HG03439 (cell line): Measurements from ENCODE around the gene TMEM95.
"Not testable (repeated sequence)": the region's sequence is repeated elsewhere in the genome, so short reads cannot be mapped to it uniquely, and the experiment has no call there.

Experiments used
- ATAC-seq: cut with Tn5 transposase; IDR thresholded peaks from one replicate; pipeline ENCODE4 v1.9.1; 2021; ENCODE audit warnings: mild to moderate bottlenecking, moderate library complexity; ENCODE audit not compliant: unreplicated experiment

Gene TMEM95

DNA sequence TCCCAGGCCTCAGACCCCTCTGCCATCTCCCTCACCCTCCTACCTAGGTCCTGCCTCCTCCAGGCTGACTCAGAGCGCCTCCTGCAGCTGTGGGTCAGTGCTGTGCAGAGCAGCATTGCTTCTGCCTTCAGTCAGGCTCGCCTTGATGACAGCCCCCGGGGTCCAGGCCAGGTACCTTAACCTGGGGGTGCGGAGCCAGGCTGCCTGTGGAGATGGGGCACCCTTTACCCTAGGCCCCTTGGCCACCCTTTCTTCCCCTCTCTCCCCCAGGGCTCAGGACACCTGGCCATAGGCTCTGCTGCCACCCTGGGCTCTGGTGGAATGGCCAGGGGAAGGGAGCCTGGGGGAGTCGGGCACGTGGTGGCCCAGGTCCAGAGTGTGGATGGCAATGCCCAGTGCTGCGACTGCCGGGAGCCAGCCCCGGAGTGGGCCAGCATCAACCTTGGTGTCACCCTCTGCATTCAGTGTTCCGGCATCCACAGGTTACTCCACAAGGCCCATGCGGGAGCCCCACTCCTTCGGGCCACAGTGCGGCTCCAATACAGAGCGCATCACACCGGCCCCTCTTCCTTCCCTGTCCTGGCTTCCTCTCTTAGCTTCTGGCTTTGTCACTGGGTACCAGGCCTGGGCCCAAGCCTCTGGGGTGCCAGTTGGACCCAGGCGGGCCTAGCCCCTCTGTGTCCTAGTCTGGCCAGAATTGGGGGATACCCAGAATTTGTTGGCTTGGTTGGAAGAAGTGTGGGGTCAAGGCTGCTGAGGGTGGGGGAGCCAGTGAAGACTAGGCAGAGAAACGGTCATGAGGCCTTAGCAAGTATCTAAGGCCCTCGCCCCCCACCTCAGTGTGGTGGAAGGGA lies 8.0 kb upstream of the TMEM95 start:
- no peak for ATAC-seq

DNA sequence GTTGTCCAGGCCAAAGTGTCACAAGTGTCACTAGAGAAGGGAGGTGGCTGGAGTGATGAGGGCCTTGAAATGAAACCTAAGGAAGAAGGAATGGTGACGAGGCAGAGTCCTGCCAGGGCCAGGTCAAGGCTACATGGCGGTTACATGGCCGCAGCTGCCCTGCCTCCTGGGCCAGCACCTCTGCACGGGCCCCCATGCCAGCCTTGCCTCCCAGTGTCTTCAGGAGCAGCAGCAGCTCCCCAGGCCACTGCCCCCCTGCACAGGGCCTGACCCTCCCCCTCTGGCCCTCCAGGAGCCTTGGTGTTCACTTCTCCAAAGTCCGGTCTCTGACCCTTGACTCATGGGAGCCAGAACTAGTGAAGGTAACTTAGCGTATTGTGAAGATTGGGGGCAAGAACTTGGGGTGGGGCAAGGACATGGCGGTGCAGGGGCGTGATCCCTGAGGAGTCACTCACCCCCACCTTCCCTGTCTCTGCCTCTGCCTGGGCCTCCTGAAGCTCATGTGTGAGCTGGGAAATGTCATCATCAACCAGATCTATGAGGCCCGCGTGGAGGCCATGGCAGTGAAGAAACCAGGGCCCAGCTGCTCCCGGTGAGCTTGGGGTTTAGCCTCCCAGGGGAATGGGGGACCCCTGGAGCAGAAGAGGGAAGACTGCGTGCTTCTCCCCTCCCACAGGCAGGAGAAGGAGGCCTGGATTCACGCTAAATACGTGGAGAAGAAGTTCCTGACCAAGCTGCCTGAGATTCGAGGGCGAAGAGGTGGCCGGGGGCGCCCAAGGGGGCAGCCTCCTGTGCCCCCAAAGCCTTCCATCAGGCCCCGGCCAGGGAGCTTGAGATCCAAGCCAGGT lies 7.1 kb upstream of the TMEM95 start:
- ATAC-seq = no peak

- no peak for ATAC-seq
Measured at GRCh38 chr17:7348478-7349242, 6.3 kb upstream of the TMEM95 start.

- peak; percentile 42 for ATAC-seq
Measured at GRCh38 chr17:7351665-7352502, 3.1 kb upstream of the TMEM95 start, which contains the start of gene KCTD11. KCTD11 (plus strand) TSS chr17:7352162.

GRCh38 chr17:7352503-7352889 lies 2.5 kb upstream of the TMEM95 start:
- no peak for ATAC-seq

DNA sequence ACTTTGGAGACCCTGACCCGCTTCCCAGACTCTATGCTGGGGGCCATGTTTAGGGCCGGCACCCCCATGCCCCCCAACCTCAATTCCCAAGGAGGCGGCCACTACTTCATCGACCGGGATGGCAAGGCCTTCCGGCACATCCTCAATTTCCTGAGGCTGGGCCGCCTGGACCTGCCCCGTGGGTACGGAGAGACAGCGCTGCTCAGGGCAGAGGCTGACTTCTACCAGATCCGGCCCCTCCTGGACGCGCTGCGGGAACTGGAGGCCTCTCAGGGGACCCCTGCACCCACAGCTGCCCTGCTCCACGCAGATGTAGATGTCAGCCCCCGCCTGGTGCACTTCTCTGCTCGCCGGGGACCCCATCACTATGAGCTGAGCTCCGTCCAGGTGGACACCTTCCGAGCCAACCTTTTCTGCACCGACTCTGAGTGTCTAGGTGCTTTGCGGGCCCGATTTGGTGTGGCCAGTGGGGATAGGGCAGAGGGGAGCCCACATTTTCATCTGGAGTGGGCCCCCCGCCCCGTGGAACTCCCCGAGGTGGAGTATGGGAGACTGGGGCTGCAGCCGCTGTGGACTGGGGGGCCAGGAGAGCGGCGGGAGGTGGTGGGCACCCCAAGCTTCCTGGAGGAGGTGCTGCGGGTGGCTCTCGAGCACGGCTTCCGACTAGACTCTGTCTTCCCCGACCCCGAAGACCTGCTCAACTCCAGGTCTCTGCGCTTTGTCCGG lies 1.9 kb upstream of the TMEM95 start:
- ATAC-seq = no peak

DNA sequence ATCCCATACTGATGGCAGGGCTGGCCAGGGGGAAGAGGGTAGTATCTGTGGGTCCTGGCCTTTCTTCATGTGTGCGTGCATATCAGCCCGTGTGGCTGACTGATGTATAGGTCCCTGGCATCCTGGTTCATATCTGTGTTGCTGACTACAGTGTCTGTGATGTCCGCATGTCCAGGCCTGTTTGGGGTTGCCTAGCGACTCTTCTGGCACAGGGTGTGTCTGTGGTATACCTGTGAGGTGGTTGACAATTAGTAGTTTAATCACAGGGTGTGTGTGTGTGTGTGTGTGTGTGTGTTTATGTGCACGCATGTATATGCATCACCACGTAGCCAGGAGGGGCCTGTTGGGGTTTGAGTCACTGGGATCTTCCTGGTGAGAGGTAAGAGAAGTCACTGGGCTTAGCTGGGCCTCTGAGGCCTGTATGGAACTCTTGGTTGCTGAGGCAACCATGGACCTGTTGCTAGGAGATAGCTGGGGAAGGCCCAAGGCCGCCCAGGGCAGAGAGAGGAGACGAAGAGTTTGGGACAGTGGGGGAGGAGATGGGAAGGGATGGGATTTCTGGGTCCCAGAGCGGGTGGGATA lies 603 bp upstream of the TMEM95 start:
- no peak for ATAC-seq

GRCh38 chr17:7355573-7355972 lies 617 bp downstream of the TMEM95 start:
- ATAC-seq = no peak

GRCh38 chr17:7356072-7356549 lies 1.2 kb downstream of the TMEM95 start:
- ATAC-seq = no peak

GRCh38 chr17:7356756-7357155 lies 1.8 kb downstream of the TMEM95 start:
- ATAC-seq = no peak

DNA sequence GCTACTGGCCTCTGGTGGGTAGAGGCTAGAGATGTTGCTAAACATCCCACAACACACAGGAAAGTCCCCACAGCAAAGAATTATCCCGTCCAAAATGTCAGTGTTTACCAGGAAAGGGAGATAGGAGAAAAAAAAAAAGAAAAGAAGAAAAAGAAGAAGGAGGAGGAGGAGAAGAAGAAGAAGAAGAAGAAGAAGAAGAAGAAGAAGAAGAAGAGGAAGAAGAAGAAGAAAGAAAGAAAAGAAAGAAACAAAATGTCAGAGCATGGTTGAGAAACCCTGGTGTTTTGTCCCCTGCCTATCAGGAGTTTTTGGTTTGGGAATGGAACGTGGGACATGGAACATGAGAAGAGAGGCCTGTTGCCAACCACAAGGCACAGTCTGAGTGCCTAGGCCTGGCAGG lies 2.4 kb downstream of the TMEM95 start:
- ATAC-seq = no peak

- no peak for ATAC-seq
Measured at GRCh38 chr17:7361906-7362305, 7.0 kb downstream of the TMEM95 start.

DNA sequence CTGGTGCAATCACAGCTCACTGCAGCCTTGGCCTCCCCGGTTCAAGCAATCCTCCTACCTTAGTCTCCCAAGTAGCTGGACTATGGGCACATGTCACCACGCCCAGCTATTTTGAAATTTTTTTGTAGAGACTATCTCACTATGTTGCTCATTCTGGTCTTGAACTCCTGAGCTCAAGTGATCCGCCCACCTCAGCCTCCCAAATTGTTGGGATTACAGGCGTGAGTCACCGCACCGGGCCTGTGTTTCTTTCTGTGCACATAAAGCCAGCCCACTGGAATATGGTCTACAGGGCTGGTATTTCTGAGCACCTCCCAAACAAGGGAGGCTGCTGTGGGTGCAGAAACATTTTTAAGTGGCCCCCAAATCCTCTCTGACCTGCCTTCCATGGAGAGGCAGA lies 8.4 kb downstream of the TMEM95 start:
- ATAC-seq = no peak

GRCh38 chr17:7365963-7366362 lies 11.0 kb downstream of the TMEM95 start:
- not testable (repeated sequence) for ATAC-seq

GRCh38 chr17:7367083-7367482 lies 12.1 kb downstream of the TMEM95 start:
- no peak for ATAC-seq

DNA sequence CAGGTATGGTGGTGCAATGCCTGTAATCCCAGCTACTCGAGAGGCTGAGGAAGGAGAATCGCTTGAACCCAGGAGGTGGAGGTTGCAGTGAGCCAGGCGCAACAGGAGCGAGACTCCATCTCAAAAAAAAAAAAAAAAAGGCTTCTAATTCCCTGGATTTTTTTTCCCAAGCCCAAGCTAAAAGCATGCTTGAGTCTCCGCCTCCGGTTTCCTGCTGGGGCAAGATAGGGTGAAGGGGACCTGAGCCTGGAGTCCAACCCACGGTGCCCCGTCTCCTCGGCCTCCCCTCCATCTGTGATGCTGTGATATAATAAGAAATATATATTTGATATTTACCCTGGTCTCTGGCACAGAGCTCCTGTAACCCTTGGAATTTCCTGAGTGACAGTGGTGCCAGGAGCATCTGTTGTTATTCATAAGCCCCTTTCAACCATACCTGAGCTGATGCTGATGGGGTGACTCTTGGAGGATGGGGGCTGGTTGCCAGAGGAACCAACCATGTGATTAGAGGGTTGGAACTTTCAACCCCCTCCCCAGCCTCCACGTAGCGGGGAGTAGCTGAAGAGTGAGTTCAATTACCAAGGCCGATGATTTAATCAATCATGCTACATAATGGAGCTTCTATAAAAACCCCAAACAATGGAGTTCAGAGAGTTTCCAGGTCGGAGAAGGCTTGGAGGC lies 13.1 kb downstream of the TMEM95 start:
- no peak for ATAC-seq

GRCh38 chr17:7368599-7368994 lies 13.6 kb downstream of the TMEM95 start:
- not testable (repeated sequence) for ATAC-seq

DNA sequence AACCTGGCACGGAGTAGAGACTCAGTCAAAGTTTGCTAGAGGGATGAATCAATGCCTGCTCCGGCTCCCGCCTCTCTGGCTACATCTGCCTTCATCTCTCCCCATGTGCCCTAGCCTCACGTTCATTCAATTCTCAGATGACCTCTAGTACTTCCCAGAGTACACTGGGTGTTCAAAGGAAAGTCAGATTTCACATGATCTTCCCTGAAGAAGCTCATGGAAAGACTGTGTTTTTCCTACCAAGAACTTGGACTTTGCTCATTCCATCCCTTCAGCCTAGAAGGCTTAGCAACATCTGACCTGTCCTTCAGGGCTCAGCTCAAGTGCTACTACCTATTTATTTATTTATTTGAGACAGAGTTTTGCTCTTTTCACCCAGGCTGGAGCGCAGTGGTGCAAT lies 14.9 kb downstream of the TMEM95 start:
- ATAC-seq = no peak

GRCh38 chr17:7370853-7371252 lies 15.9 kb downstream of the TMEM95 start:
- no peak for ATAC-seq
